Ectodermal cell (in vitro differentiated cells): Measurements from ENCODE around the gene RPS6KL1.
A peak's percentile ranks its signal among the peaks of the same experiment; 100 is the strongest.

Experiments used
- H3K27ac ChIP-seq: 2 replicates; pipeline ENCODE4 v1.7.0; 2013; ENCODE audit warnings: mild to moderate bottlenecking, low read depth, low read length; ENCODE audit not compliant: insufficient read depth, poor library complexity, severe bottlenecking
- H3K27me3 ChIP-seq: 2 replicates; pipeline ENCODE4 v1.7.0; 2013; ENCODE audit warnings: mild to moderate bottlenecking, low read length; ENCODE audit not compliant: insufficient read depth, control insufficient read depth, poor library complexity, severe bottlenecking
- H3K36me3 ChIP-seq: one replicate; pipeline ENCODE4 v1.7.0; 2013; ENCODE audit warnings: low read length; ENCODE audit not compliant: control insufficient read depth, insufficient read depth
- H3K4me1 ChIP-seq: one replicate; pipeline ENCODE4 v1.7.0; 2013; ENCODE audit warnings: low read length; ENCODE audit not compliant: control insufficient read depth, insufficient read depth
- H3K4me3 ChIP-seq: 2 replicates; pipeline ENCODE4 v1.7.0; 2013; ENCODE audit warnings: low read depth, low read length, control low read depth; ENCODE audit not compliant: insufficient read depth
- H3K9me3 ChIP-seq: 2 replicates; pipeline ENCODE4 v1.7.0; 2013; ENCODE audit warnings: mild to moderate bottlenecking, low read length, moderate library complexity; ENCODE audit not compliant: control insufficient read depth
- WGBS, 2 experiments: methylation state at CpG; one replicate each; pipeline ENCODE4 v1.1.7; 2013; ENCODE audit warnings: missing lambda C conversion rate in 2 of 2; 5-methylcytosine and 5-hydroxymethylcytosine counted together

Gene RPS6KL1

DNA sequence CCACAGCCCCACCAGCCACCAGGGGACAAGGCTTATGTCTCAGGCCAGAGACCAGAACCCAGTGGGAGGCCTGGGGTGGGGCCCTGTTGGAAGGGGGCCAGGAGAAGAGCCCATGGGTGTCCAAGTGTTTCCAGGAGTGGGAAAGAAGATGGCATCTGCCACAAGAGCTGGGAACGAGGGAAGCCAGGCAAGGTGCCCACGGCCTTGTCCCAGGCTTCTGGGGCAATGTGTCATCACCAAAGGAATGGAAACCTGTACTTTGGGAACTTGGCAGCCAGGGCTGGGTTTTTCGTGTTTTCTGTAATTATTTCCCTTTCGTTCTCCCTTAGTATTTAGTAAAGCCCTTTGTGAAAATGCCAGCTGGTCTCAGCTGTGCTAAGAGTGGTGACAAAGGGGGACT is 37.7 kb upstream of the RPS6KL1 start:
- Histone ChIP-seq H3K9me3 (no peaks in the 10 kb centered on the region), H3K27ac (no peak overlapping the region), H3K27me3 (peaks cover 7% of the 10 kb centered on the region), H3K4me1 (peaks cover 17% of the 10 kb centered on the region), H3K36me3 (no peaks in the 10 kb centered on the region), H3K4me3 (no peak overlapping the region)
- WGBS, 2 experiments, result 96 to 98% methylated on average over 4 of the region's 4 CpGs

DNA sequence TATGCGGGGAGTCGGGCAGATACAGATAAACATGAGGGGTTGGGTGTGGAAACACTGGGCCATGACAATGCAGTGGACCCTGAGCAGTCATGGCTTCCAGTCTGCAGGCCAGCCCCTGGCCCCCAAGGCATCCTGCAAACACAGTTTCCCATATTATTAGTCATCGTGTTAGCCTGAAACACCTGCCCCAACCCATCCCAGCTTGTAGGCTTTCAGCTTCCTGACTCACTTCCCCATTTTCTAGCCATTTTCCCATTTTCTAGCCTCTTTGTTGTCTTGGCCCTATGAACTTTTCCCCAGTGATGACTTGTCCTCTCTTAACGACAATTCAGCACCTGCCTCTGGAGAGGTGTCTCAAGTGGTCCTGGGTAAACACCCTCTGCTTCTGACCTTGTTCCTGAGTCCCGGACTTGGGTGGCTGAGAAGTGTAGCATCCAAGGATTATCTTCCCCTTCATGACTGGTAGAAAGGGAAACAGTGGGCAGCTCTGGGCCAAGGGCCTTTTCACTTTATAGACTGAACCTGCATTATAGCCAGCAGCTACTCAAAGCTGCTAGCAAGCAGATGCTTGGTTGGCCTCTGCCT is 36.6 kb upstream of the RPS6KL1 start:
- Histone ChIP-seq H3K4me1 (peaks cover 18% of the 10 kb centered on the region), H3K27ac (no peak overlapping the region), H3K4me3 (no peak overlapping the region), H3K27me3 (peaks cover 18% of the 10 kb centered on the region), H3K36me3 (no peaks in the 10 kb centered on the region), H3K9me3 (no peaks in the 10 kb centered on the region)
- WGBS, 2 experiments, result 89 to 93% methylated on average over 5 of the region's 5 CpGs

DNA sequence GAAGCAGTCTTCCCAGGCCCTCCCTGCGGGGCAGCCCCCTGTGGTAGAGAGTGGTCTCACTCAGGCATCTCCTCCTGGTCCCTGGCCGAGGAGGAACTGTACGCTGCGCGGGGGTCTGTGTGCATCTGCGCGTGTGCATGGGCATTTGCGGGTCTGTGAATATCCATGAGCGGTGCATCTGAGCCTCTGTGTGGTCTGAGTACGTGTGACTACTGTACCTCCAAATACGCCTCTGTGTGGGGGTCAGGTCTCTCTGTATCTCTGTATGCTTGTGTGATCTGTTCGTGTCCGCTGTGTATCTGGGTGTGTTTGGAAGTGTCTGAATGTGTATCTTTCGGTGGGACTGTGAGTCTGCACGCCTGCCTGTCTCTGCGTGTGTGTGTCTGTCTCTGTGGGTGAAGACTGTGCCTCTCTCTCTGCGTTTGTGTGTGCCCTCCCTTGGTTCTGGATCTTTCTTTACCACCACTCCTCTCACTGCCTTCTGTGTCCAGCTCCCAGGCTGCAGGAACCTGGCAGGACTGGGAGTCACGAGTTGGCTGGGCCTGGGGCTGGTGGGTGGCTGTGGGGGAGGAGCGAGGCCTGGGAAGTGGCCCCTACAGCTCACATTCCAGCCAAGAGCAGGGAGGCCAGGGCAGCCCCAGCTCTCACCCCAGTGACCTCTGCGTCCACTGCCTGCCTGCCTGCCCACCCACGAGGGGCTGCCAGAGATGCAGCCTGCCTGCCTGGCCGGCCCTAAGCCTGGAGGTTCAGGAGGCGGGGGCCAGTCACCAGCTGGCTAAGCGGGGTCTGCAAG is 33.4 kb upstream of the RPS6KL1 start:
- no peaks in the 10 kb centered on the region for H3K9me3 ChIP-seq
- WGBS, 2 experiments, result 83 to 84% methylated on average over 23 to 24 of the region's 24 CpGs
- no peak overlapping the region for H3K4me3 ChIP-seq
- H3K27me3 ChIP-seq, result peaks cover 26% of the 10 kb centered on the region
- peaks cover 25% of the 10 kb centered on the region for H3K4me1 ChIP-seq
- no peak overlapping the region for H3K27ac ChIP-seq
- H3K36me3 ChIP-seq, result no peaks in the 10 kb centered on the region

DNA sequence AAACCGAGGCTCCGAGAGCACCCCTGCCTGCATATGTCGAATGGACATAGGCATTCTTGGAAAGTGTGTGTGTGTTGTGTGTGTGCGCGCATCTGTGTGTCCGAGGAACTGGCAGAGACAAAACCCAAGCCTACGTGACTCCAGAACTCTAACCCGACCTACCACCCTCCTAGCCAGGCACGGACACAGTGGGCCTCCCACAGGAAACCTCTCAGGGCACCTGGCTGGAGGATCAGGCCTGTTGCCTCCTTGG is 32.9 kb upstream of the RPS6KL1 start:
- no peaks in the 10 kb centered on the region for H3K36me3 ChIP-seq
- peaks cover 26% of the 10 kb centered on the region for H3K27me3 ChIP-seq
- H3K4me1 ChIP-seq, result peaks cover 28% of the 10 kb centered on the region
- no peak overlapping the region for H3K27ac ChIP-seq
- WGBS, 2 experiments, result 84 to 89% methylated on average over 9 of the region's 9 CpGs
- no peaks in the 10 kb centered on the region for H3K9me3 ChIP-seq
- H3K4me3 ChIP-seq, result no peak overlapping the region

DNA sequence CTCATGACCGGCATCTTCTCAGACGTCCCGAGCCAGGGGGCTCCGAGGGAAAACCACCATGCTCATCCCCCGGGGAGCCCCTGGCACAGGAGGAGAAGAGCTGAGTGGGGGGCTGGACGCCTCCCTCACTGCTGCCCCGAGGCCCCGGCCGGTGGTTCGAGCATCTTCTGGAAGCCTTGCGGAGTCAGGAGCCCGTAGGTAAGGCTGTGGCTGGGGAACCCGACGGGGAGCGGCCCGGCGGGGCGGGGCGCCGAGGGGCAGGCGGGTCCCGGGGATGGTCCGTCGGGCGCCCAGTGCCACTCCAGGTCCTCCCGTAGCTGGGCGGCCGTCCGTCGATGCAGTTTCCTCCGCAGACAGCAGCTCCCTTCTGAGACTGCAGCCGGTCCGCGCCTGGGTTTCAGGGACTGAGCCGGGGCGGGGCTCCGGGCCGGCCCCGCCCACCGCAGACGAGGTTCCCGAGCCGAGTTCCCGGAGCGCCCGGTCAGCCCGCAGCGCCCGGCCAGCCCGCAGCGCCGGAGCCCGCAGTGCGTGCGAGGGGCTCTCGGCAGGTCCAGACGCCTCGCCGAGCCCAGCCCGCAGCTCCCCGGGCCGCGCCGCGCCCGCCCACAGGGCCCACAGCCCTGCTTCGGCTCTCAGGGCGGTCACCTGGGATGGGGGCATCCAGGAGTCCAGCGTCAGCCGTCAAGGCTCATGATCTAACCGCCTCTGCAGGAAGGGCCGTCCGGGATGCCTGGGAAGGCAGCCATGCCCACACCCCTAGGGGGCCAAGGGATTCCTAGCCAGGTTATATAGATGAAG is 32.4 kb upstream of the RPS6KL1 start, which contains the start of gene PGF:
TSS of gene PGF (minus strand) at position 369 of the 798 bp plus-strand sequence. CDS start at position 14, 355 bp downstream.
- Histone ChIP-seq H3K27me3 (peaks cover 26% of the 10 kb centered on the region), H3K27ac (no peak within 1 kb of the TSS), H3K4me3 (peak within 1 kb of the TSS; percentile 22), H3K4me1 (peaks cover 28% of the 10 kb centered on the region), H3K9me3 (no peaks in the 10 kb centered on the region), H3K36me3 (no peaks in the 10 kb centered on the region)
- WGBS, 2 experiments, result 8 to 10% methylated on average over 73 of the region's 73 CpGs

DNA sequence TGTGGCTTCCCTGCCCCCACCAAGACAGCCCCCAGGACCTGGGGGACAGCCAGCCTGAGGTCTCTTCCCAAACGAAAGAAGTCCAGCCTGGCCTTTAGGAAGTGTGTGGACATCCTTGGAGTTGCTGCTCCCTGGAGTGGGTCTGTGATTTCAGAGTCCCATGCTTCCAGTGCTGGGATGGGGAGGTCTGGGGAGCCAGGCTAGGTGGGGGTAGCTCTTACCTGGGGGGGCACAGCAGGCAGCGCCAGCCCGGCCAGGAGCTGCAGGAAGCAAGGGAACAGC is 31.8 kb upstream of the RPS6KL1 start:
- no peaks in the 10 kb centered on the region for H3K36me3 ChIP-seq
- no peak overlapping the region for H3K27ac ChIP-seq
- peaks cover 26% of the 10 kb centered on the region for H3K27me3 ChIP-seq
- WGBS, 2 experiments, result 41 to 54% methylated on average over 3 of the region's 3 CpGs
- H3K4me1 ChIP-seq, result peaks cover 28% of the 10 kb centered on the region
- H3K9me3 ChIP-seq, result no peaks in the 10 kb centered on the region
- H3K4me3 ChIP-seq, result peak overlapping the region; percentile 22

DNA sequence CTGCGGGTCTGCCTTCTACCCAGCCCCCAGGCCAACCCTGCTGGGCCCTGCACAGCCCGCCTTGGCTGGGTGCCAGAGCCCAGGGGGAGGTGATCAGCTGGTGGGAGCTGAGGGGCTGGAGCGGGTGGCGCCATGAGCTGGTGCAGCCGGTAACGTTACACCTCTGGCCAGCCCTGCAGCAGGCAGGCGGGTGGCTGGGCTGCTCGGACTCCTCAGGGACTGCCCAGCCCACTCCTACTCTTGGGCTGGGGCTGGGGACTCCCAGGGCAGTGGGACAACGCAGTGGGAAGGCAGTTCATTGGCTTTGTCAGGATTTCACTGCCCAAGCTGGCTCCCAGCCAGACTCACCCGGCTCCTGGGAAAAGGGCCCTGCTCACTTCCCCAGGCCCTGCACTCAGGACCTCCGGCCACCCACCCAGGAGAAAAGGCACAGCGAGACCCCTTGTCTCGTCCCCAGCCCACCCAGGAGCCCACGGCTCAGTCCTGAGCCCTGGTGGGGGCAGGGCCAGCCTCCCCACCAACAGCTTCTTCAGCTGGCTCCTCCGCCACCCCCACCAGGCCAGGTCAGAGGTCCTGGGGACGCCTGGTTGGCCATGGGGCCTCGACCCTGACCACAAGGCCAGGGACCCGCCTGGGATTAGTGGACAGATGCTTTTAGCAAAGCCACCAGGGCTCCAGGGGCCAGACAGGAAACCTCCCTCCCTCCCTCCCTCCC is 31.3 kb upstream of the RPS6KL1 start:
- WGBS, 2 experiments, result 63 to 65% methylated on average over 18 of the region's 18 CpGs
- H3K4me3 ChIP-seq, result no peak overlapping the region
- H3K9me3 ChIP-seq, result no peaks in the 10 kb centered on the region
- no peak overlapping the region for H3K27ac ChIP-seq
- H3K36me3 ChIP-seq, result no peaks in the 10 kb centered on the region
- peaks cover 26% of the 10 kb centered on the region for H3K27me3 ChIP-seq
- H3K4me1 ChIP-seq, result peaks cover 28% of the 10 kb centered on the region

DNA sequence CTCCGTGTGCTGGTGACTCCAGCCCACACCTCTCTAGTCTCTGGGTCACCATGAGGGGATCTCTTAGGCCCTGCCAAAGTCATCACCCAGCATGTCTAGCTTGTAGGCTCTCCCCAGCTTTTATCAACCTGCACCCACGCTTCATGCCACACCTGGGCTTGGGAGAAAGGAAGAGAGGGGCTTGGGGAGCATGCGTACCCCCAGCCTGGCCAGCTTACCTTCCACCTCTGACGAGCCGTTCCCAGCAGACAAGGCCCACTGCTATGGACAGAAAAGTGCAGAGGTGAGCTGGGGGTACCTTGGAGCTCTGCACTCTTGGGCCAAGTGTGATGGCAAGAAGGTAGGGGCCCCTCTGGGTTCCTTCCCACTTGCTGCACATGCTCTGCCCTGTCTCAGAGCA is 30.6 kb upstream of the RPS6KL1 start:
- Histone ChIP-seq H3K4me1 (peaks cover 28% of the 10 kb centered on the region), H3K36me3 (no peaks in the 10 kb centered on the region), H3K27ac (no peak overlapping the region), H3K4me3 (no peak overlapping the region), H3K27me3 (peaks cover 26% of the 10 kb centered on the region), H3K9me3 (no peaks in the 10 kb centered on the region)
- 93 to 96% methylated on average over 5 of the region's 5 CpGs for WGBS, 2 experiments

DNA sequence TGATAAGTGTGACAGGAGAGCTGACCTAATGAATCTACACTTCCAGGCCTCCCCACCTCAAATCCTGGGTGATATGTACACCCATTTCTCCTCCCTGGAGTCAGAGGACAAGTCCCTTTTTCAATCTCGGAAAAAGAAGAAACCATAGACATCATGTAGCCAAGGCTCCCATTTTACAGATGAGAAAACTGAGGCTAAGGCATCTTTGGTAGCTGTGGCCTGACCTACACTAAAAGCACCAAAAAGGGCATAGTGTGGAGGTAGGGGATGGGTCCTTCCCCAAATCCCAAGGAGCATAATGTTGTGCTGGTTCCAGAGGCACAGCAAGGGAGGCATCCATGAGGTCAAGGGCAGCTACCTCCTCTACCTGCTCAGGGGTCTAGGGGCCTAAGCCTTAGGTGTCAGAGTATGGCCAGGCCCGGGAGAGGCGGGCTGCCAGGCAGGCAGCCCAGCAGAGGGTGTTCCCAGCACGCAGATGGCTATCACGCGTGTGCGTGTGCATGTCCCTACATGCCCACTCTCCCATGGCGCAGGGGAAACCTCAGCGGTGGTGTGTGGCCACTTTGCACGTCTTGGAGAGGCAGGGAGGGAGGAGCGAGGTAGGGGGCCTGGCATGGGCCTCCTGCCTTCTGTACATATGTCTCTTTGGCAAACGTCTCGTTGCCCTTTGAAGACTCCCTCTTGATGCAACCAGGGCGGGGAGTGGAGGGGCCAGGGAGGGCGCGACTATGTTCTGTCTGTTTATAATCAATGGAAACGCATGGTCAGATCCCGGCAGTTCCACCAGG is 29.8 kb upstream of the RPS6KL1 start:
- 94 to 96% methylated on average over 18 of the region's 18 CpGs for WGBS, 2 experiments

More for the DNA sequence above, 29.8 kb upstream of the RPS6KL1 start:
- H3K9me3 ChIP-seq, result no peaks in the 10 kb centered on the region
- H3K27me3 ChIP-seq, result peaks cover 26% of the 10 kb centered on the region
- H3K4me1 ChIP-seq, result peaks cover 28% of the 10 kb centered on the region
- no peak overlapping the region for H3K4me3 ChIP-seq
- no peak overlapping the region for H3K27ac ChIP-seq
- no peaks in the 10 kb centered on the region for H3K36me3 ChIP-seq
